ENCODE results near the gene HDDC3.

Gene HDDC3

DNA sequence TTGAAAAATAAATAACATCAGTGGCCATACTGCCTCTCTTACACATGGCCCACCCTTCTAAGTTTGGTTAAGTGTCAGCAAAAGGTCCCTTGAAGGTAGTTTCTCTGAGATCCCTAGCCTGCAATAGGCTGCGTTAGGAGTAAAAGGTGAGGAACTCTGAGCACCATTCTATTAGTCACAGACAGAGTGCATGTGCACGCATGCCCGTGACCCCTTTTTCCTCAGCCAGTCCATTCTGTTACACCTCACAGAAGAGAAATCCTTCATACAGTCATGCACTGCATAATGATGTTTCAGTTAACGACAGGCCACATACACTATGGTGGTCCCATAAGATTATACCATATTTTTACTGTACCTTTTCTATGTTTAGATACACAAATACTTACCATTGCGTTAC is 34.9 kb upstream of the HDDC3 start:
- Histone ChIP-seq H3K36me3 (peaks cover 56 to 100% (median 98%) of the 10 kb centered on the region in 11 experiments), H3K4me2 (no peak overlapping the region), H3K27ac (no peak overlapping the region)

DNA sequence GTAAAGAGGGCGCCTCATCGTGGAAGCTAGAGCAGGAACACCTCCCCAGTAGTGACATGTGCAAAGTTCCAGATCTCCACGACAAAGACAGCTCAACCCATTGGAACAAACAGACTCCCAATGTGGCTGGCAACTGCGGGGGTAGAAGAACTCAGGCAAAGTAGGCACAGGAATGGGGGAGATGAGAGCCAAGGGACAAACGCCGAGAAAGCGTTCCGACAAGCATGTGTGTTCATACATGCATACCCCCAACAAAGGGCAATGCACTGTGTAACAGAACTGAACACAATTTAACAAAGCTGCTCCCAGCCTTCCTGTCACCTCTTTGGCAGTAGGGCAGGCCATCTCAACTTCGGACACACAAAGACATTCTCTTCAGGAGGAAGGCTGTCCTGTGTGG is 33.9 kb upstream of the HDDC3 start:
- Histone ChIP-seq H3K4me2 (no peak overlapping the region), H3K27ac (no peak overlapping the region), H3K27me3 (no peaks in the 10 kb centered on the region), H3K9me3 (replicated peaks in 1 of 11) (no peaks in the 10 kb centered on the region), H3K36me3 (peaks cover 66 to 100% (median 98%) of the 10 kb centered on the region in 11 experiments), H3K4me1 (peaks cover 0 to 5% (median 1%) of the 10 kb centered on the region in 10 experiments; a peak in 10 of 20 replicates), H4K20me1 (peaks cover 0 to 46% (median 0%) of the 10 kb centered on the region in 11 experiments; a peak in 9 of 22 replicates), H3K4me3 (no peak overlapping the region), H3K9ac (no peak overlapping the region)
- TF ChIP-seq Cebpa-rat (IDR thresholded peaks at IDR 0.05), result no peak

More for the DNA sequence above, 34.9 kb upstream of the HDDC3 start:
- Histone ChIP-seq H3K27me3 (no peaks in the 10 kb centered on the region), H3K9me3 (replicated peaks in 1 of 11) (no peaks in the 10 kb centered on the region), H3K4me1 (no peaks in the 10 kb centered on the region; a peak in 1 of 20 replicates), H4K20me1 (peaks cover 0 to 36% (median 0%) of the 10 kb centered on the region in 11 experiments; a peak in 9 of 22 replicates), H3K4me3 (no peak overlapping the region), H3K9ac (no peak overlapping the region)
- TF ChIP-seq Cebpa-rat (IDR thresholded peaks at IDR 0.05), result no peak

DNA sequence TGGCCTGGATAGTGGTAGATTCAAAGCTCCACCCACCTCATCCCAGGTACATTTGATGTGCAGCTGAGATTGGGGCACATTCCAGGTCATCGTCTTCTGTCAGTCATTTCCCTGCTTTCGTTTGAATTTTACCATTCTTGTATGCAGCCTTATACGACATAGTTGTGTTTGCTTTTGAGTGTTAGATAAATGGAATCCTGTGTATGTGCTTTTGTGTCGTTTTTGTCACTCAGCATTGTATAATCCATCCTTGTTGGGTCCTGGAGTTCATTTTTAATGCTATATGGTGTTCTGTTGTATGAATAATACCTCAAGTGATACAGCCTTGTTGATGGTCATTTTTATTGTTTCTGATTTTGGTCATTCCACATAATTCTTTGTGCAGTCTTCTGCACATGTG is 29.7 kb upstream of the HDDC3 start:
- Histone ChIP-seq H3K4me2 (no peak overlapping the region), H3K27ac (no peak overlapping the region), H3K4me3 (no peak overlapping the region), H3K9ac (no peak overlapping the region), H3K9me3 (replicated peaks in 1 of 11) (no peaks in the 10 kb centered on the region), H3K36me3 (peaks cover 45 to 86% (median 81%) of the 10 kb centered on the region in 11 experiments), H3K27me3 (no peaks in the 10 kb centered on the region), H4K20me1 (peaks cover 0 to 50% (median 14%) of the 10 kb centered on the region in 11 experiments; a peak in 11 of 22 replicates), H3K4me1 (peaks cover 8 to 38% (median 31%) of the 10 kb centered on the region in 10 experiments; a peak in 18 of 20 replicates)
- TF ChIP-seq Cebpa-rat (IDR thresholded peaks at IDR 0.05), result no peak

DNA sequence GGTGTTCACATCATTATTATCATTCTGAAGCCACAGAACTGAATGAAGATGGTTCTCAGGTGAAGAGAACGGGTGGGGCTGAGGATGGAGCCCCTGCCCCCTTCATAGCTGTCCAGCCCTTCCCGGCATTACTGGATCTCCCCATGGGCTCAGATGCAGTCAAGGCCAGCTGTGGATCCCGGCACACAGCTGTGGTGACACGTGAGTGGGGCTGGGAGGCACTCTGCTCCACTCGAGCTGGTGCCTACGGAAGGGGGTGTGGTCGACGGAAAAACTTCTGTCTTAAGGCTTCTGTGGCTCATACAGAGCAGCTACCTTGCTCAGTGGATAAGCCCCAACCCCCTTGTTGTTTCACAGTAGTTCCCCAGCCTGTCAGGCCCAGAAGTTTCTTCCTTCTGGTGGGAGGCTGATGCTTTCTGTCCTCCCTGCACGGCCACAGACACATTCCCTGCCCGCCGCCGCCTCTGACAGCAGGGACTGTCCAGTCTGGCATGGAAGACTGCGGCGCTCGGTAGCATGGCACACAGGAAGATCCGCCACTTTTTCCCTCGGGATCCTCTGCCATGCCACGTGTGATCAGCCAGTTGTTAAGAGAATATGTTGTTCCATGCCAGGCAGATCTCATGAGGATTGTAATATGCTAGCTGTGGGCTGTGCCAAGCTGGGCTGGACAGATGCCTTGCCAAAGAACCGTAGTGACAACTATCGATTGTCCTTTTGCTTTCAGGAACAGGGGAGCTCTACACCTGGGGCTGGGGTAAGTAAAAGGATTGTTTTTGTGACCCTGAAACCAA is 28.1 kb upstream of the HDDC3 start:
- no peak for TF ChIP-seq Cebpa-rat (IDR thresholded peaks at IDR 0.05)
- Histone ChIP-seq H3K27me3 (no peaks in the 10 kb centered on the region), H3K9ac (peak overlapping the region in 8 of 11 experiments; percentile 20 to 64 (median 40); a peak in 13 of 22 replicates), H3K4me1 (peaks cover 21 to 51% (median 43%) of the 10 kb centered on the region in 10 experiments), H4K20me1 (peaks cover 0 to 40% (median 14%) of the 10 kb centered on the region in 11 experiments; a peak in 11 of 22 replicates), H3K9me3 (replicated peaks in 1 of 11) (no peaks in the 10 kb centered on the region), H3K36me3 (peaks cover 34 to 73% (median 66%) of the 10 kb centered on the region in 11 experiments), H3K4me3 (no peak overlapping the region), H3K27ac (peak overlapping the region in 2 of 11 experiments; percentile 6 to 23; a peak in 1 of 22 replicates), H3K4me2 (peak overlapping the region; percentile 23 to 71 (median 53); a peak in 20 of 22 replicates)

DNA sequence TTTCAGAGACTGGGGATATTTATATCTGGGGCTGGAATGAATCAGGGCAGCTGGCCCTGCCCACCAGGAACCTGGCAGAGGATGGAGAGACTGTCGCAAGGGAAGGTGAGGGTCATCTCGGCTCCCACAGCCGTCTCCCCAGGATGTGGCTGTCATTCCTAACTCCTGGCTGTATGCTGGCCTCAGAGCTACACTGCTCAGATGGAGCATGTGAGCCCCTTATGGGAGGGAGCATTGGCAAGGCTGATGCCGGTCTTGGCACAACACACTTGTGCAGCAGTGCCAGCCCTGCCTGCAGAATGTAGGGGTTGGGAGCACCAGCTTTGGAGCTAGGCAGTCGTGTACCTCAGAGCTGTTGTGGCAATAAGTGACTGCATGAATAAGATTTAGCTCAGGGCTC is 27.5 kb upstream of the HDDC3 start:
- H4K20me1 ChIP-seq, result peaks cover 0 to 40% (median 14%) of the 10 kb centered on the region in 11 experiments; a peak in 11 of 22 replicates
- no peaks in the 10 kb centered on the region for H3K9me3 ChIP-seq (replicated peaks in 1 of 11)
- H3K27ac ChIP-seq, result no peak overlapping the region
- peaks cover 24 to 55% (median 47%) of the 10 kb centered on the region in 10 experiments for H3K4me1 ChIP-seq
- no peaks in the 10 kb centered on the region for H3K27me3 ChIP-seq
- no peak for TF ChIP-seq Cebpa-rat (IDR thresholded peaks at IDR 0.05)
- peaks cover 34 to 67% (median 60%) of the 10 kb centered on the region in 11 experiments for H3K36me3 ChIP-seq
- peak overlapping the region in 9 of 11 experiments; percentile 40 to 71 (median 55); a peak in 15 of 22 replicates for H3K4me2 ChIP-seq
- no peak overlapping the region for H3K4me3 ChIP-seq
- peak overlapping the region in 4 of 11 experiments; percentile 20 to 41 (median 26); a peak in 5 of 22 replicates for H3K9ac ChIP-seq

DNA sequence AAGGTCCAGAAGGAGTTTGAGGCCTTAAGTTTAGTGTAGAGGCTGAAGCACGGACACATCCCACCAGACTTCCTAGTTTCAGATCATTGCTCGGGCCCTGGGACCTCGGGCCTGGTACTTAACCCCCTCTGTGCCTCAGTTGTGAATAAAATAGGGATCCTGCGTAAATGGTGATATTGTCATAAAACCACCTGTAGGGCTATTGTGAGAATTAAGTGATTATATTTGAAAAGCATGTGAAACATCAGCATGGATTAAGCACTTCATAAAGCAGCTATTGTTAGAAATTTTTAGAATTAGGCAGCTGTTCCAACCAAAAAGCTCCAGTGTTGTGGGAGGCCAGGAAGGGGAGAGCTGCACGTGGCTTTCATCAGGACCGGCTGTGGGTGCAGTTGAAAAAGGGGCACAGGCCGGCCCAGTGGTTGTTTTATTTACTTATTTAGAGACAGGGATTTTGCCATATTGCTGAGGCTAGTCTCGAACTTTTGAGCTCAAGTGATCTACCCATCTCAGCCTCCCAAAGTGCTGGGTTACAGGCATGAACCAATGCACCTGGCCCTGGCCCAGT is 26.8 kb upstream of the HDDC3 start:
- peak overlapping the region in 4 of 11 experiments; percentile 1 to 27 (median 26); a peak in 4 of 22 replicates for H3K9ac ChIP-seq
- H3K4me1 ChIP-seq, result peaks cover 29 to 59% (median 49%) of the 10 kb centered on the region in 10 experiments
- peaks cover 0 to 40% (median 14%) of the 10 kb centered on the region in 11 experiments; a peak in 11 of 22 replicates for H4K20me1 ChIP-seq
- peaks cover 34 to 64% (median 55%) of the 10 kb centered on the region in 11 experiments for H3K36me3 ChIP-seq
- no peaks in the 10 kb centered on the region for H3K27me3 ChIP-seq
- no peak overlapping the region for H3K27ac ChIP-seq
- no peak for TF ChIP-seq Cebpa-rat (IDR thresholded peaks at IDR 0.05)
- 0 out of 22 replicates have a peak overlapping the region, but pooled peaks of 1 of the 11 experiments have one; percentile 71 for H3K4me2 ChIP-seq
- no peak overlapping the region for H3K4me3 ChIP-seq
- no peaks in the 10 kb centered on the region for H3K9me3 ChIP-seq (replicated peaks in 1 of 11)

DNA sequence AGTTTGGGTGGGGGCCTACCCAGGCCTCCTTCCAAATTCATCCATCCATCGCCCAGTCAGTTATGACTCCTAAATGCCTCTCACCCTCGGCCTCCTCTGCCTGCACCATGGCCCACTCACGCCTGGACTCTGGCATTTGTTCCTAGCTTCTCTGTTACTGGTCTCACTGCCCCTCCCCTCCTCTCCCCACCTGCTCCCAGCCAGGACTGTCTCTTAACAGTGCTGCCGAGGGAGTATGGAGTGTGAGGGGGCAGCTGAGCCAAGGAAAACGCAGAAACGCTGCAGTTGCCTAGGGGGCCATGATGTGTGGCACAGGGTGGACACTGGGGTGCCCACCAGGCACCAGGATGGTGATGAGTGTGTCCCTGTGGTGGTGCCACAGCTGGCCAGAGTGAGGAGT is 25.4 kb upstream of the HDDC3 start:
- Histone ChIP-seq H3K4me2 (peak overlapping the region in 3 of 11 experiments; percentile 94 to 96 (median 95); a peak in 2 of 22 replicates), H3K9ac (peak overlapping the region in 1 of 11 experiments; percentile 25; a peak in 2 of 22 replicates), H3K4me3 (no peak overlapping the region), H3K4me1 (peaks cover 29 to 63% (median 49%) of the 10 kb centered on the region in 10 experiments), H3K9me3 (replicated peaks in 1 of 11) (no peaks in the 10 kb centered on the region), H4K20me1 (peaks cover 0 to 40% (median 14%) of the 10 kb centered on the region in 11 experiments; a peak in 11 of 22 replicates), H3K36me3 (peaks cover 37 to 64% (median 55%) of the 10 kb centered on the region in 11 experiments), H3K27ac (no peak overlapping the region), H3K27me3 (no peaks in the 10 kb centered on the region)
- TF ChIP-seq Cebpa-rat (IDR thresholded peaks at IDR 0.05), result no peak

DNA sequence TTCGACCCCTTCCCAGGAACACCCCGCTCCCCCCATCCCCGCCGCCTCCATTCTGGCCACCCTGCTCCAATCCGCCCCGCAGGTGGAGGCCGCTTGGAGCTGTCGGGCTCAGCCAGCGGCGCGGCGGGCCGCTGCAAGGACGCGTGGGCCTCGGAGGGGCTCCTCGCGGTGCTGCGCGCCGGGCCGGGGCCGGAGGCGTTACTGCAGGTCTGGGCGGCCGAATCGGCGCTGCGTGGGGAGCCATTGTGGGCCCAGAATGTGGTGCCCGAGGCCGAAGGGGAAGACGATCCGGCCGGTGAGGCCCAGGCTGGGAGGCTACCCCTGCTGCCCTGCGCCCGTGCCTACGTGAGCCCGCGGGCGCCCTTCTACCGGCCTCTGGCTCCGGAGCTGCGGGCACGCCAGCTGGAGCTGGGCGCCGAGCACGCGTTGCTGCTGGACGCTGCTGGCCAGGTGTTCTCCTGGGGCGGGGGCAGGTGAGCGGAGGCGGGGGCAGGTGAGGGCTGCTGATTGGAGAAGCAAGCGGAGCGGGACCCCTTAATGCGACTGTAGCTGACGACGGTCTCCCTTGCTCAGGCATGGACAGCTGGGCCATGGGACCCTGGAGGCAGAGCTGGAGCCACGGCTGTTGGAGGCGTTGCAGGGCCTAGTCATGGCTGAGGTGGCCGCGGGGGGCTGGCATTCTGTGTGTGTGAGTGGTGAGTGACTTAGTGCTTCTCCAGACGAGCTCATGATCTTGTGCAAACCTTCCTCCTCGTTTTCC is 24.9 kb upstream of the HDDC3 start:
- Histone ChIP-seq H3K36me3 (peaks cover 39 to 64% (median 55%) of the 10 kb centered on the region in 11 experiments), H3K4me2 (peak overlapping the region; percentile 84 to 97 (median 95); a peak in 19 of 22 replicates), H3K9me3 (replicated peaks in 1 of 11) (no peaks in the 10 kb centered on the region), H4K20me1 (peaks cover 0 to 40% (median 13%) of the 10 kb centered on the region in 11 experiments; a peak in 11 of 22 replicates), H3K27ac (peak overlapping the region in 2 of 11 experiments; percentile 94 to 96; a peak in 2 of 22 replicates), H3K9ac (peak overlapping the region in 6 of 11 experiments; percentile 11 to 96 (median 91); a peak in 10 of 22 replicates), H3K27me3 (no peaks in the 10 kb centered on the region), H3K4me3 (peak overlapping the region in 8 of 10 experiments; percentile 43 to 81 (median 70); a peak in 10 of 20 replicates), H3K4me1 (peaks cover 29 to 63% (median 49%) of the 10 kb centered on the region in 10 experiments)
- no peak for TF ChIP-seq Cebpa-rat (IDR thresholded peaks at IDR 0.05)

Data from BLaER1 treated with 17β-estradiol and CSF1 and Interleukin-3, amounts not matched to agents 10 nM and 100 nM (cell line).